HepG2 (cell line): ENCODE results near the gene EPHA2. TPM values are rescaled to one million over a fixed set of nuclear protein-coding genes. Genes with fewer than 3 reads are reported as not detected.

Experiments used
- ATAD3A ChIP-seq: sonication (generic); formaldehyde crosslinking; IDR thresholded peaks from 2 replicates; pipeline ENCODE4 v1.4.0; 2020; ENCODE audit warnings: missing genetic modification reagents
- BATF2 ChIP-seq: sonication (generic); formaldehyde crosslinking; IDR thresholded peaks from 2 replicates; pipeline ENCODE4 v1.8.0; 2022; ENCODE audit warnings: mild to moderate bottlenecking, missing genetic modification reagents, moderate library complexity
- EZH2 ChIP-seq: conservative IDR thresholded peaks from 2 replicates; pipeline ENCODE4 v1.6.1; 2012; ENCODE audit warnings: mild to moderate bottlenecking, low read depth, low read length, moderate library complexity
- FOXP1 ChIP-seq, 2 experiments: fragments of 450-650 bp in 1 of 2; IDR thresholded peaks; 2 replicates each; pipeline ENCODE4 v1.6.1; 2017 to 2018; ENCODE audit warnings: antibody characterized with exemption in 1 of 2
- GTF3A ChIP-seq: sonication (generic); formaldehyde crosslinking; conservative IDR thresholded peaks from 2 replicates; pipeline ENCODE4 v1.4.0; 2020; ENCODE audit warnings: mild to moderate bottlenecking, missing genetic modification reagents
- HMG20B ChIP-seq: conservative IDR thresholded peaks from 2 replicates; pipeline ENCODE4 v1.6.1; 2016; ENCODE audit warnings: missing genetic modification reagents, missing compliant biosample characterization
- KDM5B ChIP-seq: sonication (generic); formaldehyde crosslinking; IDR thresholded peaks from 2 replicates; pipeline ENCODE4 v1.4.0; 2020; ENCODE audit warnings: missing genetic modification reagents, mild to moderate bottlenecking, borderline replicate concordance
- MIER3 ChIP-seq: IDR thresholded peaks from 2 replicates; pipeline ENCODE4 v1.6.1; 2016; ENCODE audit warnings: missing compliant biosample characterization, borderline replicate concordance
- NCOA2 ChIP-seq: sonication (generic); formaldehyde crosslinking; IDR thresholded peaks from 2 replicates; pipeline ENCODE4 v1.8.0; 2022; ENCODE audit warnings: inconsistent platforms
- NKX3-1 ChIP-seq: sonication (generic); formaldehyde crosslinking; IDR thresholded peaks from 2 replicates; pipeline ENCODE4 v1.5.0; 2020; ENCODE audit warnings: missing genetic modification reagents
- NPAS2 ChIP-seq: sonication (generic); formaldehyde crosslinking; IDR thresholded peaks from 2 replicates; pipeline ENCODE4 v1.8.0; 2022; ENCODE audit warnings: mild to moderate bottlenecking, missing genetic modification reagents, borderline replicate concordance
- PHF21A ChIP-seq: sonication (generic); formaldehyde crosslinking; IDR thresholded peaks from 2 replicates; pipeline ENCODE4 v1.5.0; 2020; ENCODE audit warnings: mild to moderate bottlenecking, missing genetic modification reagents
- POLR2AphosphoS5 ChIP-seq: IDR thresholded peaks from 2 replicates; pipeline ENCODE4 v1.6.1; 2012; ENCODE audit warnings: low read depth, low read length
- PRMT3 ChIP-seq: sonication (generic); formaldehyde crosslinking; IDR thresholded peaks from 2 replicates; pipeline ENCODE4 v1.8.1; 2022; ENCODE audit warnings: low read depth, mild to moderate bottlenecking, moderate library complexity, missing genetic modification reagents, borderline replicate concordance
- RARG ChIP-seq: sonication (generic); formaldehyde crosslinking; IDR thresholded peaks from 2 replicates; pipeline ENCODE4 v1.4.0; 2020; ENCODE audit warnings: low read depth, mild to moderate bottlenecking, missing genetic modification reagents
- SAP130 ChIP-seq: IDR thresholded peaks from 2 replicates; pipeline ENCODE4 v1.6.1; 2016; ENCODE audit warnings: low read depth
- TFAP4 ChIP-seq: sonication (generic); IDR thresholded peaks from 2 replicates; pipeline ENCODE4 v1.6.1; 2016; ENCODE audit warnings: low read depth, borderline replicate concordance
- THAP7 ChIP-seq: sonication (generic); formaldehyde crosslinking; IDR thresholded peaks from 2 replicates; pipeline ENCODE4 v1.8.1; 2023; ENCODE audit warnings: mild to moderate bottlenecking, missing genetic modification reagents
- ZFP91 ChIP-seq: sonication (generic); formaldehyde crosslinking; IDR thresholded peaks from 2 replicates; pipeline ENCODE4 v1.9.0; 2022; ENCODE audit warnings: missing genetic modification reagents, mild to moderate bottlenecking, borderline replicate concordance
- ZNF260 ChIP-seq: sonication (generic); formaldehyde crosslinking; IDR thresholded peaks from 2 replicates; pipeline ENCODE4 v1.4.0; 2020; ENCODE audit warnings: missing genetic modification reagents, low read depth, mild to moderate bottlenecking, borderline replicate concordance
- ZNF562 ChIP-seq: sonication (generic); formaldehyde crosslinking; IDR thresholded peaks from 2 replicates; pipeline ENCODE4 v1.8.0; 2022; ENCODE audit warnings: missing genetic modification reagents, borderline replicate concordance
- ZNF639 ChIP-seq: conservative IDR thresholded peaks from 2 replicates; pipeline ENCODE4 v1.6.1; 2018; ENCODE audit warnings: missing genetic modification reagents
- ZNF691 ChIP-seq: sonication (generic); formaldehyde crosslinking; IDR thresholded peaks from 2 replicates; pipeline ENCODE4 v1.4.0; 2020; ENCODE audit warnings: missing genetic modification reagents, low read depth, mild to moderate bottlenecking, borderline replicate concordance
- polyA plus RNA-seq, 8 experiments: library from polyadenylated mRNA; depleted of rRNA in 3 of 8; stranded (reverse) in 7 of 8; unstranded in 1 of 8; fragments of >200 nt; fragmentation: Illumina TruSeq in 4 of 8; extraction: Trizol in 4 of 8; gene quantifications; 2 replicates each; pipeline versions ENCODE4 v1.2.1 to v1.2.3, GENCODE V29; 2011 to 2016; ENCODE audit warnings: low read depth in 4 of 8, missing spikeins in 1 of 8, mixed read lengths in 1 of 8; ENCODE audit not compliant: insufficient read depth in 1 of 8
- total RNA-seq, 5 experiments: library from RNA; depleted of rRNA; stranded (reverse); fragments of >200 nt; fragmentation: Illumina TruSeq; extraction: Trizol; gene quantifications; 2 replicates each; pipeline ENCODE4 v1.2.3, GENCODE V29; 2016; ENCODE audit warnings: low read depth in 1 of 5

The EPHA2 gene
- total and polyA plus RNA-seq, 2 of the 13 experiments (the other 11 are each of a cell fraction or from before 2014, with no cell fraction given): 33.6 to 53.6 TPM

- TF ChIP-seq THAP7 (CRISPR knock-in tag): no peak
- TF ChIP-seq KDM5B (CRISPR knock-in tag): peak; percentile 42; the same call in 1 of the 2 replicates
- TF ChIP-seq ZNF562 (CRISPR knock-in tag): no peak
- 0 out of 2 replicates have a peak, but pooled peaks have one; percentile 25 for TF ChIP-seq GTF3A (CRISPR knock-in tag)
- no peak for TF ChIP-seq NKX3-1 (CRISPR knock-in tag)
- no peak for TF ChIP-seq POLR2AphosphoS5
- no peak for TF ChIP-seq PHF21A (CRISPR knock-in tag)
- TF ChIP-seq RARG: no peak
- TF ChIP-seq NPAS2 (CRISPR knock-in tag): no peak
- peak; percentile 26; the same call in 1 of the 2 replicates for TF ChIP-seq MIER3
- TF ChIP-seq ZNF691 (CRISPR knock-in tag): 0 out of 2 replicates have a peak, but pooled peaks have one; percentile 45
- TF ChIP-seq NCOA2 (CRISPR knock-in tag): no peak
- TF ChIP-seq FOXP1 (IDR thresholded peaks at IDR 0.05): no peak
- TF ChIP-seq FOXP1 (CRISPR knock-in tag; IDR thresholded peaks at IDR 0.05): no peak
- no peak for TF ChIP-seq HMG20B (CRISPR knock-in tag)
- TF ChIP-seq ZFP91 (CRISPR knock-in tag): no peak
- no peak for TF ChIP-seq EZH2
- no peak for TF ChIP-seq ZNF260 (CRISPR knock-in tag)
- no peak for TF ChIP-seq ZNF639
- no peak for TF ChIP-seq TFAP4
- TF ChIP-seq SAP130 (CRISPR knock-in tag): peak; percentile 37; the same call in 1 of the 2 replicates
- no peak for TF ChIP-seq ATAD3A (CRISPR knock-in tag)
- no peak for TF ChIP-seq BATF2
- TF ChIP-seq PRMT3 (CRISPR knock-in tag): no peak
Measured at GRCh38 chr1:16187748-16188401, 32.0 kb upstream of the EPHA2 start (continued).
